ENCODE measurements around the gene RMND5A. TPM values are rescaled to one million over a fixed set of nuclear protein-coding genes. Genes with fewer than 3 reads are reported as not detected.

RMND5A gene
- polyA plus RNA-seq, 1 of the 3 experiments (the other 2 are of a cell fraction) = 4.3 TPM

DNA sequence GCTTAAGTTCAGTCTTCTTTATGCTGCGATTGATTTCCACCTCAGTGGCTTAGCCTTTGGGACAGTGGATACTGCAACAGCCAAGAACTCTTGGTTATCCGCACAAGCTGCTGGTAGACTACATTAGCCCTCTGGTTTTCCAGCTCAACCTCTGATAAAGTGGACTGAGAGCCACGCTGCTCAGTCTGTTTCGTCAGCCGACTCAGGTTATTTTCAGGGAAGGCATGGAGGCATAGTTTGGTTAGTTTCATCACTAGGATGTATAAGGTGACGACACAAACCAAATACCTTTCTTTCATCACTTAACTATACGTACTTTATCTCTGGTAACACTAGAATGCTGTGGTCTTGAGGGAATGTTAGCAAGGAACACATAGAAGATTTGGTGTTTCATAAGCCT is 56.4 kb downstream of the RMND5A start:
- TF ChIP-seq, protein P1, sequence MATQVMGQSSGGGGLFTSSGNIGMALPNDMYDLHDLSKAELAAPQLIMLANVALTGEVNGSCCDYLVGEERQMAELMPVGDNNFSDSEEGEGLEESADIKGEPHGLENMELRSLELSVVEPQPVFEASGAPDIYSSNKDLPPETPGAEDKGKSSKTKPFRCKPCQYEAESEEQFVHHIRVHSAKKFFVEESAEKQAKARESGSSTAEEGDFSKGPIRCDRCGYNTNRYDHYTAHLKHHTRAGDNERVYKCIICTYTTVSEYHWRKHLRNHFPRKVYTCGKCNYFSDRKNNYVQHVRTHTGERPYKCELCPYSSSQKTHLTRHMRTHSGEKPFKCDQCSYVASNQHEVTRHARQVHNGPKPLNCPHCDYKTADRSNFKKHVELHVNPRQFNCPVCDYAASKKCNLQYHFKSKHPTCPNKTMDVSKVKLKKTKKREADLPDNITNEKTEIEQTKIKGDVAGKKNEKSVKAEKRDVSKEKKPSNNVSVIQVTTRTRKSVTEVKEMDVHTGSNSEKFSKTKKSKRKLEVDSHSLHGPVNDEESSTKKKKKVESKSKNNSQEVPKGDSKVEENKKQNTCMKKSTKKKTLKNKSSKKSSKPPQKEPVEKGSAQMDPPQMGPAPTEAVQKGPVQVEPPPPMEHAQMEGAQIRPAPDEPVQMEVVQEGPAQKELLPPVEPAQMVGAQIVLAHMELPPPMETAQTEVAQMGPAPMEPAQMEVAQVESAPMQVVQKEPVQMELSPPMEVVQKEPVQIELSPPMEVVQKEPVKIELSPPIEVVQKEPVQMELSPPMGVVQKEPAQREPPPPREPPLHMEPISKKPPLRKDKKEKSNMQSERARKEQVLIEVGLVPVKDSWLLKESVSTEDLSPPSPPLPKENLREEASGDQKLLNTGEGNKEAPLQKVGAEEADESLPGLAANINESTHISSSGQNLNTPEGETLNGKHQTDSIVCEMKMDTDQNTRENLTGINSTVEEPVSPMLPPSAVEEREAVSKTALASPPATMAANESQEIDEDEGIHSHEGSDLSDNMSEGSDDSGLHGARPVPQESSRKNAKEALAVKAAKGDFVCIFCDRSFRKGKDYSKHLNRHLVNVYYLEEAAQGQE (IDR thresholded peaks at IDR 0.05; ENCODE audit: low read depth, low read length) = no peak
- no peak for TF ChIP-seq RXRA (IDR thresholded peaks at IDR 0.05; ENCODE audit: borderline replicate concordance, low read depth)
- TF ChIP-seq, protein P2, sequence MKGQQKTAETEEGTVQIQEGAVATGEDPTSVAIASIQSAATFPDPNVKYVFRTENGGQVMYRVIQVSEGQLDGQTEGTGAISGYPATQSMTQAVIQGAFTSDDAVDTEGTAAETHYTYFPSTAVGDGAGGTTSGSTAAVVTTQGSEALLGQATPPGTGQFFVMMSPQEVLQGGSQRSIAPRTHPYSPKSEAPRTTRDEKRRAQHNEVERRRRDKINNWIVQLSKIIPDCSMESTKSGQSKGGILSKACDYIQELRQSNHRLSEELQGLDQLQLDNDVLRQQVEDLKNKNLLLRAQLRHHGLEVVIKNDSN (IDR thresholded peaks at IDR 0.05; ENCODE audit: borderline replicate concordance, low read depth) = no peak
- TF ChIP-seq, protein P3, sequence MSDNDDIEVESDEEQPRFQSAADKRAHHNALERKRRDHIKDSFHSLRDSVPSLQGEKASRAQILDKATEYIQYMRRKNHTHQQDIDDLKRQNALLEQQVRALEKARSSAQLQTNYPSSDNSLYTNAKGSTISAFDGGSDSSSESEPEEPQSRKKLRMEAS (IDR thresholded peaks at IDR 0.05; ENCODE audit: low read depth) = no peak
- TF ChIP-seq MEF2A (IDR thresholded peaks at IDR 0.05; ENCODE audit: borderline replicate concordance, low read depth) = no peak
- TF ChIP-seq FOSL2 (IDR thresholded peaks at IDR 0.05; ENCODE audit: borderline replicate concordance, low read depth) = no peak
- TF ChIP-seq FOXM1 (IDR thresholded peaks at IDR 0.05; ENCODE audit: low read depth) = no peak
- TF ChIP-seq, protein P4, sequence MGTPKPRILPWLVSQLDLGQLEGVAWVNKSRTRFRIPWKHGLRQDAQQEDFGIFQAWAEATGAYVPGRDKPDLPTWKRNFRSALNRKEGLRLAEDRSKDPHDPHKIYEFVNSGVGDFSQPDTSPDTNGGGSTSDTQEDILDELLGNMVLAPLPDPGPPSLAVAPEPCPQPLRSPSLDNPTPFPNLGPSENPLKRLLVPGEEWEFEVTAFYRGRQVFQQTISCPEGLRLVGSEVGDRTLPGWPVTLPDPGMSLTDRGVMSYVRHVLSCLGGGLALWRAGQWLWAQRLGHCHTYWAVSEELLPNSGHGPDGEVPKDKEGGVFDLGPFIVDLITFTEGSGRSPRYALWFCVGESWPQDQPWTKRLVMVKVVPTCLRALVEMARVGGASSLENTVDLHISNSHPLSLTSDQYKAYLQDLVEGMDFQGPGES (IDR thresholded peaks at IDR 0.05; ENCODE audit: low read depth, low read length) = no peak
- no peak for TF ChIP-seq RAD21 (IDR thresholded peaks at IDR 0.05; ENCODE audit: low read length)
- no peak for TF ChIP-seq SMC3 (IDR thresholded peaks at IDR 0.05; ENCODE audit: low read depth, low read length)
- TF ChIP-seq POLR2AphosphoS5 (IDR thresholded peaks at IDR 0.05; ENCODE audit: low read depth, low read length) = no peak
- TF ChIP-seq JUND (IDR thresholded peaks at IDR 0.05) = no peak
- TF ChIP-seq EP300 (IDR thresholded peaks at IDR 0.05; ENCODE audit: borderline replicate concordance in 1 of 2, low read depth in 1 of 2, low read length in 1 of 2) = no peak
- no peak for TF ChIP-seq NFIC (IDR thresholded peaks at IDR 0.05; ENCODE audit: borderline replicate concordance)
- no peak for TF ChIP-seq SIN3A (IDR thresholded peaks at IDR 0.05; ENCODE audit: borderline replicate concordance, low read depth, low read length)
- no peak for TF ChIP-seq TCF12 (IDR thresholded peaks at IDR 0.05)
- no peak for TF ChIP-seq CHD2 (IDR thresholded peaks at IDR 0.05; ENCODE audit: low read length, partially characterized antibody)
- TF ChIP-seq MXI1 (IDR thresholded peaks at IDR 0.05; ENCODE audit: low read depth, low read length) = no peak
- TF ChIP-seq, protein P5, sequence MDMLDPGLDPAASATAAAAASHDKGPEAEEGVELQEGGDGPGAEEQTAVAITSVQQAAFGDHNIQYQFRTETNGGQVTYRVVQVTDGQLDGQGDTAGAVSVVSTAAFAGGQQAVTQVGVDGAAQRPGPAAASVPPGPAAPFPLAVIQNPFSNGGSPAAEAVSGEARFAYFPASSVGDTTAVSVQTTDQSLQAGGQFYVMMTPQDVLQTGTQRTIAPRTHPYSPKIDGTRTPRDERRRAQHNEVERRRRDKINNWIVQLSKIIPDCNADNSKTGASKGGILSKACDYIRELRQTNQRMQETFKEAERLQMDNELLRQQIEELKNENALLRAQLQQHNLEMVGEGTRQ (IDR thresholded peaks at IDR 0.05; ENCODE audit: borderline replicate concordance, low read depth, low read length) = no peak
- 96% methylated on average over 7 of the region's 7 CpGs for WGBS (ENCODE audit: low lambda C conversion rate)
- H3K27me3 ChIP-seq (ENCODE audit: insufficient read depth) = no peaks in the 10 kb centered on the region
- H3K9me3 ChIP-seq = no peaks in the 10 kb centered on the region
- no peaks in the 10 kb centered on the region for H3F3A ChIP-seq (replicated peaks; ENCODE audit: insufficient read depth)
- no peak overlapping the region for H3K4me2 ChIP-seq
- no peak overlapping the region for H3K9ac ChIP-seq
- H3K4me3 ChIP-seq (ENCODE audit: low read depth in 2 of 2, low read length in 1 of 2) = no peak overlapping the region
- H3K79me2 ChIP-seq (ENCODE audit: insufficient read depth) = no peaks in the 10 kb centered on the region
- ChIA-PET CTCF (interaction anchor here (3.9 kb wide), 1 partner anchor 11 kb away, joined by 12 read pairs; no protein-coding TSS in a partner anchor), POLR2A (no interaction called here)
- H4K20me1 ChIP-seq (ENCODE audit: insufficient read depth) = no peaks in the 10 kb centered on the region
- H3K4me1 ChIP-seq (ENCODE audit: control insufficient read depth in 1 of 2, insufficient read depth in 2 of 2, low read depth in 1 of 2, low read length in 1 of 2) = no peaks in the 10 kb centered on the region
- no peak overlapping the region for H3K27ac ChIP-seq (ENCODE audit: low read depth in 2 of 2, low read length in 1 of 2)
- no peak overlapping the region for H2AFZ ChIP-seq (ENCODE audit: low read depth)
- no peak for DNase-seq
- no peaks in the 10 kb centered on the region for H3K9me2 ChIP-seq
- H3K36me3 ChIP-seq (replicated peaks in 1 of 2; ENCODE audit: control insufficient read depth in 1 of 2, insufficient read depth in 2 of 2, low read length in 1 of 2) = peaks cover 11 to 36% of the 10 kb centered on the region in 2 experiments
